Endothelial cell of umbilical vein (primary cell): ENCODE results near the gene VPS45. TPM values are rescaled to one million over a fixed set of nuclear protein-coding genes. Genes with fewer than 3 reads are reported as not detected.

Source experiments
- BruUV-seq: library from RNA; stranded (reverse); fragments of 400-500 nt; replicated peaks from 2 replicates; lab custom pipeline; 2021; lab: Mats Ljungman, UMichigan
- CTCF ChIA-PET: fragments of 300-600, 350-600 bp; sonication (Branson Sonifier 250); formaldehyde crosslinking; loops from one replicate; lab custom pipeline; 2021; ENCODE audit warnings: antibody characterized with exemption, inconsistent platforms; lab: Charles Lee
- POLR2A ChIA-PET: fragments of 300-600, 350-600 bp; sonication (Branson Sonifier 250); formaldehyde crosslinking; loops from one replicate; lab custom pipeline; 2021; ENCODE audit warnings: antibody characterized with exemption, inconsistent platforms; lab: Charles Lee
- DNase-seq: peaks from one replicate; pipeline ENCODE4 v3.0.0-alpha.2; 2011; ENCODE audit warnings: low read depth, low spot score
- FAIRE-seq: peaks from 2 replicates; lab custom pipeline; 2011; peaks lifted over from hg19 to GRCh38; lab: Jason Lieb, UNC
- H2AFZ ChIP-seq: 2 replicates; pipeline ENCODE4 v1.6.0; 2012; ENCODE audit warnings: low read depth, low read length, control low read depth, inconsistent platforms
- H3K27ac ChIP-seq: 2 replicates; pipeline ENCODE4 v1.5.1; 2011; ENCODE audit warnings: low read depth, mild to moderate bottlenecking, control low read depth, low read length, moderate library complexity; ENCODE audit not compliant: insufficient read depth
- H3K27me3 ChIP-seq, 2 experiments: 2 replicates each; pipeline versions ENCODE4 v1.6.0 to v1.6.1; 2011; ENCODE audit warnings: low read length in 2 of 2, mixed read lengths in 1 of 2; ENCODE audit not compliant: control insufficient read depth in 2 of 2, insufficient read depth in 2 of 2
- H3K36me3 ChIP-seq, 2 experiments: 2 replicates in 1 of 2; 3 replicates in 1 of 2; pipeline ENCODE4 v1.5.1; 2011; ENCODE audit warnings: low read length in 2 of 2, mild to moderate bottlenecking in 1 of 2, moderate library complexity in 1 of 2; ENCODE audit not compliant: control insufficient read depth in 2 of 2, insufficient read depth in 2 of 2; ENCODE audit errors: extremely low read depth in 1 of 2
- H3K4me1 ChIP-seq: 3 replicates; pipeline ENCODE4 v1.5.1; 2011; ENCODE audit warnings: mild to moderate bottlenecking, low read length; ENCODE audit not compliant: control insufficient read depth, insufficient read depth; ENCODE audit errors: extremely low read depth
- H3K4me2 ChIP-seq: 2 replicates; pipeline ENCODE4 v1.6.1; 2011; ENCODE audit warnings: low read length, control low read depth, mixed read lengths; ENCODE audit not compliant: insufficient read depth
- H3K4me3 ChIP-seq, 3 experiments: fragments of 200-600 bp in 1 of 3; sonication (generic), shearing (Covaris generic) in 1 of 3; replicated peaks in 1 of 3; 2 replicates each; pipeline ENCODE4 v1.5.1; 2011 to 2016; ENCODE audit warnings: control low read depth in 3 of 3, low read length in 3 of 3, mild to moderate bottlenecking in 2 of 3, inconsistent platforms in 1 of 3, low read depth in 1 of 3, moderate library complexity in 1 of 3; ENCODE audit not compliant: insufficient read depth in 1 of 3
- H3K79me2 ChIP-seq: 2 replicates; pipeline ENCODE4 v1.6.0; 2012; ENCODE audit warnings: low read length, inconsistent platforms; ENCODE audit not compliant: control insufficient read depth, insufficient read depth
- H3K9ac ChIP-seq: replicated peaks from 2 replicates; pipeline ENCODE3; 2011; ENCODE audit warnings: low read length, control low read depth; ENCODE audit not compliant: insufficient read depth; ENCODE audit errors: extremely low read depth
- H3K9me1 ChIP-seq: replicated peaks from 3 replicates; pipeline ENCODE4 v1.6.0; 2011; ENCODE audit warnings: mild to moderate bottlenecking, low read length; ENCODE audit not compliant: control insufficient read depth, insufficient read depth; ENCODE audit errors: extremely low read depth
- H3K9me3 ChIP-seq: replicated peaks from 2 replicates; pipeline ENCODE4 v1.5.1; 2012; ENCODE audit warnings: low read length, inconsistent platforms; ENCODE audit not compliant: control insufficient read depth, insufficient read depth
- H4K20me1 ChIP-seq: replicated peaks from 2 replicates; pipeline ENCODE3; 2011; ENCODE audit warnings: mild to moderate bottlenecking, low read length; ENCODE audit not compliant: control insufficient read depth, insufficient read depth; ENCODE audit errors: extremely low read depth
- CTCF ChIP-seq, 2 donors: IDR thresholded peaks; 1 replicate in 1 of 2; 2 replicates in 1 of 2; pipeline ENCODE4 v1.5.1; 2011; ENCODE audit warnings: low read length in 2 of 2, mild to moderate bottlenecking in 2 of 2, moderate library complexity in 2 of 2, control low read depth in 1 of 2, inconsistent platforms in 1 of 2, low read depth in 1 of 2; ENCODE audit not compliant: insufficient read depth in 1 of 2; ENCODE audit errors: extremely low read depth in 1 of 2
- EZH2 ChIP-seq: IDR thresholded peaks from 2 replicates; pipeline ENCODE4 v1.6.1; 2012; ENCODE audit warnings: borderline replicate concordance, low read depth, mild to moderate bottlenecking, moderate library complexity, low read length, inconsistent platforms; ENCODE audit not compliant: severe bottlenecking
- JUN ChIP-seq: IDR thresholded peaks from 2 replicates; pipeline ENCODE4 v1.6.1; 2011; ENCODE audit warnings: borderline replicate concordance, low read depth; ENCODE audit not compliant: insufficient read length, insufficient read depth
- MYC ChIP-seq: IDR thresholded peaks from one replicate; pipeline ENCODE4 v1.6.1; 2011; ENCODE audit warnings: mild to moderate bottlenecking, low read depth, low read length
- POLR2A ChIP-seq: IDR thresholded peaks from 2 replicates; pipeline ENCODE4 v1.6.1; 2012; ENCODE audit warnings: low read depth, mild to moderate bottlenecking, control low read depth, low read length
- dilution Hi-C: fragments of 300-500 bp; cut with MboI; formaldehyde crosslinking; loops from one replicate; pipeline ENCODE4 v1.15.0; 2019; ENCODE audit warnings: low sequenced_read_pairs; ENCODE audit not compliant: extremely low pct_ligation_motif_present
- intact Hi-C: fragments of 100-400 bp; cut with micrococcal nuclease; formaldehyde crosslinking; loops from one replicate; pipeline ENCODE4 v1.10.0; 2022
- polyA plus RNA-seq, 4 experiments: library from polyadenylated mRNA; depleted of rRNA in 3 of 4; stranded (reverse) in 3 of 4; unstranded in 1 of 4; fragments of >200 nt; gene quantifications; 2 replicates each; pipeline versions ENCODE4 v1.2.1 to v1.2.3, GENCODE V29; 2011 to 2012; ENCODE audit warnings: missing spikeins in 1 of 4
- total RNA-seq: library from RNA; stranded (reverse); gene quantifications from 2 replicates; pipeline ENCODE4 v1.2.3, GENCODE V29; 2021
- TF ChIP-seq, protein P1 (sequence below): IDR thresholded peaks from 2 replicates; pipeline ENCODE4 v1.6.1; 2011; ENCODE audit not compliant: insufficient read depth, insufficient read length

Gene VPS45
- total and polyA plus RNA-seq, 2 donors (not counting 3 experiments of a cell fraction or from before 2014, with no cell fraction given), result 24.8 to 43.7 TPM

GRCh38 chr1:150192012-150192411 lies 124.4 kb downstream of the VPS45 start:
- Histone ChIP-seq H3K79me2 (no peaks in the 10 kb centered on the region), H3K4me2 (no peak overlapping the region), H3K9ac (no peak overlapping the region), H3K27me3 (peaks cover 0 to 3% of the 10 kb centered on the region in 2 experiments), H4K20me1 (no peaks in the 10 kb centered on the region), H2AFZ (no peak overlapping the region), H3K9me1 (no peaks in the 10 kb centered on the region), H3K36me3 (no peaks in the 10 kb centered on the region), H3K27ac (no peak overlapping the region), H3K4me3 (no peak overlapping the region), H3K4me1 (no peaks in the 10 kb centered on the region), H3K9me3 (no peaks in the 10 kb centered on the region)
- TF ChIP-seq, protein P1, sequence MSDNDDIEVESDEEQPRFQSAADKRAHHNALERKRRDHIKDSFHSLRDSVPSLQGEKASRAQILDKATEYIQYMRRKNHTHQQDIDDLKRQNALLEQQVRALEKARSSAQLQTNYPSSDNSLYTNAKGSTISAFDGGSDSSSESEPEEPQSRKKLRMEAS, result no peak
- TF ChIP-seq JUN (no peak), MYC (no peak), POLR2A (no peak)
- no peak for FAIRE-seq
- POLR2A ChIA-PET, result no interaction called here
- no TSS peak for BruUV-seq
- intact Hi-C loops (no loop called here), dilution Hi-C loops (no loop called here)
- no peak for DNase-seq
- CTCF ChIA-PET, result no interaction called here

DNA sequence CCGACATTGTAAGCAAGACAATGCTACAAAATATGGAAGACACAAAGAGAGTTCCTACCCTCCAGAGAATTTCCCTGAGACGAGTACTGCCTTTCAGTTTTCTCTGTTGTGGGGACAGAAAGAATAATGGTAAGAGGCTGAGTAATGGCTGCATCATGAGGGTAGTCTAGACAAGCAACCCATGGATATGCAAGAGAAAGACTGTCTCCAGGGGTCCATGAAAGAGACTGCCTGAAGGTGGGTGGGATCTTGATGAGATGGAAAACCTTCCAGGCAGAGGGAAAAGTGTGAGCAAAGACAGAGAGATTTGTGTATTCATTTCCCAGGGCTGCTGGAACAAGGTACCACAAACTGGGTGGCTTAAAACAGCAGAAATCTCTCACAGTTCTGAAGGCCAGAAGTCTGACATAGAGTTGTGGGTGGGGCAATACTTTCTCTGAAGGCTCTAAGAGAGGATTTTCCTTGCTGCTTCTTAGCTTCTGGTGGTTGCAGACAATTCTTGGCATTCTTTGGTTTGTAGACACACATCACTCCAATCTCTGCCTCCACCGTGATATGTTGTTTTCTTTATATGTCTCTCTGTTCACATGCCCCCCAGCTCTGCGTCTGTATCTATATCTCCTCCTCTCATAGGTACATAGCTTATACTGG lies 126.9 kb downstream of the VPS45 start:
- no peaks in the 10 kb centered on the region for H3K36me3 ChIP-seq
- no peaks in the 10 kb centered on the region for H3K4me1 ChIP-seq
- H2AFZ ChIP-seq, result no peak overlapping the region
- CTCF ChIA-PET, result interaction anchor here (0.7 kb wide), 1 partner anchor 12 kb away, joined by 3 read pairs; no protein-coding TSS in a partner anchor
- H3K9ac ChIP-seq, result no peak overlapping the region
- no peak for FAIRE-seq
- H3K9me1 ChIP-seq, result no peaks in the 10 kb centered on the region
- TF ChIP-seq, protein P1, result no peak
- TF ChIP-seq EZH2 (no peak), CTCF (IDR thresholded peaks at IDR 0.05; ENCODE audit: extremely low read depth in 1 of 2, insufficient read depth in 1 of 2, low read depth in 1 of 2, low read length in 2 of 2) (no peak), JUN (no peak)
- BruUV-seq, result no TSS peak
- POLR2A ChIA-PET, result interaction anchor here (0.7 kb wide), 1 partner anchor 60 kb away, joined by 5 read pairs; no protein-coding TSS in a partner anchor
- DNase-seq, result no peak
- intact Hi-C loops, result no loop called here
- no peaks in the 10 kb centered on the region for H3K9me3 ChIP-seq
- H3K4me2 ChIP-seq, result no peak overlapping the region
- no peak overlapping the region for H3K4me3 ChIP-seq
- H4K20me1 ChIP-seq, result no peaks in the 10 kb centered on the region
- no peaks in the 10 kb centered on the region for H3K79me2 ChIP-seq
- dilution Hi-C loops, result no loop called here
- peaks cover 0 to 7% of the 10 kb centered on the region in 2 experiments for H3K27me3 ChIP-seq
- no peak overlapping the region for H3K27ac ChIP-seq
